ENCODE measurements around the gene PPM1A. TPM values are rescaled to one million over a fixed set of nuclear protein-coding genes. Genes with fewer than 3 reads are reported as not detected.
"Not testable (repeated sequence)": the region's sequence is repeated elsewhere in the genome, so short reads cannot be mapped to it uniquely, and the experiment has no call there.

PPM1A gene
- total RNA-seq, 1 donor from 2014 or later: 44.5 TPM

GRCh38 chr14:60313093-60313492 is 64.1 kb downstream of the PPM1A start:
- Mint-ChIP-seq H3K27me3 (ENCODE audit: unreplicated experiment) (peaks cover 16% of the 10 kb centered on the region), H3K36me3 (ENCODE audit: unreplicated experiment) (no peaks in the 10 kb centered on the region), H3K4me1 (ENCODE audit: unreplicated experiment) (no peaks in the 10 kb centered on the region), H3K9me3 (ENCODE audit: unreplicated experiment) (no peaks in the 10 kb centered on the region), H3K27ac (ENCODE audit: unreplicated experiment) (no peak overlapping the region), H3K4me3 (ENCODE audit: unreplicated experiment) (no peak overlapping the region)
- no peak for TF ChIP-seq CTCF (IDR thresholded peaks at IDR 0.05)
- no peak for DNase-seq (ENCODE audit: extremely low spot score, unreplicated experiment)

- TF ChIP-seq CTCF (IDR thresholded peaks at IDR 0.05): no peak
- Mint-ChIP-seq H3K27me3 (ENCODE audit: unreplicated experiment) (peaks cover 31% of the 10 kb centered on the region), H3K36me3 (ENCODE audit: unreplicated experiment) (no peaks in the 10 kb centered on the region), H3K27ac (ENCODE audit: unreplicated experiment) (no peak overlapping the region), H3K9me3 (ENCODE audit: unreplicated experiment) (no peaks in the 10 kb centered on the region), H3K4me3 (ENCODE audit: unreplicated experiment) (no peak overlapping the region), H3K4me1 (ENCODE audit: unreplicated experiment) (no peaks in the 10 kb centered on the region)
- no peak for DNase-seq (ENCODE audit: extremely low spot score, unreplicated experiment)
These were observed 66.4 kb downstream of the PPM1A start for GRCh38 chr14:60315196-60315990.

GRCh38 chr14:60317609-60318008 is 68.6 kb downstream of the PPM1A start:
- H3K4me1 Mint-ChIP-seq (ENCODE audit: unreplicated experiment): no peaks in the 10 kb centered on the region

GRCh38 chr14:60320860-60321259 is 71.8 kb downstream of the PPM1A start:
- not testable (repeated sequence) for H3K4me3 Mint-ChIP-seq (ENCODE audit: unreplicated experiment); H3K27ac Mint-ChIP-seq (ENCODE audit: unreplicated experiment); H3K36me3 Mint-ChIP-seq (ENCODE audit: unreplicated experiment); H3K9me3 Mint-ChIP-seq (ENCODE audit: unreplicated experiment); H3K4me1 Mint-ChIP-seq (ENCODE audit: unreplicated experiment); DNase-seq (ENCODE audit: extremely low spot score, unreplicated experiment)
- peaks cover 48% of the 10 kb centered on the region for H3K27me3 Mint-ChIP-seq (ENCODE audit: unreplicated experiment)

More at GRCh38 chr14:60317609-60318008, 68.6 kb downstream of the PPM1A start:
- no peaks in the 10 kb centered on the region for H3K9me3 Mint-ChIP-seq (ENCODE audit: unreplicated experiment)
- no peak overlapping the region for H3K27ac Mint-ChIP-seq (ENCODE audit: unreplicated experiment)
- no peak for DNase-seq (ENCODE audit: extremely low spot score, unreplicated experiment)
- no peak overlapping the region for H3K4me3 Mint-ChIP-seq (ENCODE audit: unreplicated experiment)
- TF ChIP-seq CTCF (IDR thresholded peaks at IDR 0.05): no peak
- H3K27me3 Mint-ChIP-seq (ENCODE audit: unreplicated experiment): peaks cover 42% of the 10 kb centered on the region
- H3K36me3 Mint-ChIP-seq (ENCODE audit: unreplicated experiment): no peaks in the 10 kb centered on the region

GRCh38 chr14:60323199-60323896 is 74.3 kb downstream of the PPM1A start:
- H3K4me3 Mint-ChIP-seq (ENCODE audit: unreplicated experiment): no peak overlapping the region
- DNase-seq (ENCODE audit: extremely low spot score, unreplicated experiment): no peak
- TF ChIP-seq CTCF (IDR thresholded peaks at IDR 0.05): no peak
- peaks cover 5% of the 10 kb centered on the region for H3K4me1 Mint-ChIP-seq (ENCODE audit: unreplicated experiment)
- no peaks in the 10 kb centered on the region for H3K36me3 Mint-ChIP-seq (ENCODE audit: unreplicated experiment)
- no peak overlapping the region for H3K27ac Mint-ChIP-seq (ENCODE audit: unreplicated experiment)
- peaks cover 62% of the 10 kb centered on the region for H3K27me3 Mint-ChIP-seq (ENCODE audit: unreplicated experiment)
- H3K9me3 Mint-ChIP-seq (ENCODE audit: unreplicated experiment): no peaks in the 10 kb centered on the region
